Suprapubic skin (tissue), 4 donors: ENCODE measurements around the gene LMOD1. TPM values are rescaled to one million over a fixed set of nuclear protein-coding genes. Genes with fewer than 3 reads are reported as not detected.

ENCODE experiments used
- DNase-seq, 2 donors: peaks; one replicate each; pipeline ENCODE4 v3.0.0-alpha.2; 2019; ENCODE audit warnings: low spot score in 2 of 2
- H3K27ac ChIP-seq: fragments of 200-600 bp; sonication (generic); one replicate; pipeline ENCODE4 v1.5.1; 2019
- H3K27me3 ChIP-seq: fragments of 200-600 bp; sonication (generic); one replicate; pipeline ENCODE4 v1.5.1; 2019
- H3K36me3 ChIP-seq: fragments of 200-600 bp; sonication (generic); one replicate; pipeline ENCODE4 v1.5.1; 2019
- H3K4me1 ChIP-seq: fragments of 200-600 bp; sonication (generic); one replicate; pipeline ENCODE4 v1.5.1; 2019
- H3K4me3 ChIP-seq: fragments of 200-600 bp; sonication (generic); one replicate; pipeline ENCODE4 v1.5.1; 2019; ENCODE audit warnings: mild to moderate bottlenecking
- H3K9me3 ChIP-seq: fragments of 200-600 bp; sonication (generic); one replicate; pipeline ENCODE4 v1.5.1; 2019
- CTCF ChIP-seq, 2 donors: fragments of 200-600 bp in 1 of 2; fragments of 450-650 bp in 1 of 2; sonication (generic) in 1 of 2; IDR thresholded peaks; one replicate each; pipeline ENCODE4 v1.5.1; 2016 to 2019; ENCODE audit warnings: antibody characterized with exemption in 2 of 2, mild to moderate bottlenecking in 1 of 2, moderate library complexity in 1 of 2
- EP300 ChIP-seq: sonication (generic); formaldehyde crosslinking; IDR thresholded peaks from one replicate; pipeline ENCODE4 v1.6.1; 2017; ENCODE audit warnings: antibody characterized with exemption
- POLR2A ChIP-seq, 2 donors: fragments of 450-650 bp; IDR thresholded peaks; one replicate each; pipeline ENCODE4 v1.6.1; 2017; ENCODE audit warnings: antibody characterized with exemption in 2 of 2, mild to moderate bottlenecking in 2 of 2, moderate library complexity in 2 of 2
- POLR2AphosphoS5 ChIP-seq, 3 donors: sonication (generic); formaldehyde crosslinking; IDR thresholded peaks; one replicate each; pipeline ENCODE4 v1.6.1; 2017; ENCODE audit warnings: antibody characterized with exemption in 3 of 3
- WGBS: methylation state at CpG from one replicate; pipeline ENCODE4 v1.1.5; 2018; 5-methylcytosine and 5-hydroxymethylcytosine counted together
- total RNA-seq, 4 donors: library from RNA; depleted of rRNA; stranded (reverse); fragments of >200 nt; gene quantifications; one replicate each; pipeline ENCODE4 v1.1.0, GENCODE V29; 2016

The LMOD1 gene
- total RNA-seq, 4 donors from 2014 or later = 13.0 to 29.9 (median 18.1) TPM

- 79% methylated on average over 4 of the region's 4 CpGs for WGBS
- Histone ChIP-seq H3K27me3 (no peaks in the 10 kb centered on the region), H3K36me3 (no peaks in the 10 kb centered on the region), H3K4me3 (no peak overlapping the region), H3K4me1 (peaks cover 10% of the 10 kb centered on the region), H3K27ac (no peak overlapping the region), H3K9me3 (no peaks in the 10 kb centered on the region)
- no peak for TF ChIP-seq EP300
- no peak for TF ChIP-seq POLR2A (IDR thresholded peaks at IDR 0.05)
- TF ChIP-seq POLR2AphosphoS5 (IDR thresholded peaks at IDR 0.05) = no peak
- no peak for TF ChIP-seq CTCF (IDR thresholded peaks at IDR 0.05)
- DNase-seq = no peak
Measured at GRCh38 chr1:201911826-201912571, 34.3 kb downstream of the LMOD1 start.

- Histone ChIP-seq H3K4me1 (peaks cover 27% of the 10 kb centered on the region), H3K4me3 (no peak overlapping the region), H3K9me3 (no peaks in the 10 kb centered on the region), H3K27ac (no peak overlapping the region), H3K36me3 (no peaks in the 10 kb centered on the region), H3K27me3 (no peaks in the 10 kb centered on the region)
- DNase-seq = no peak
- WGBS = 100% methylated on average over 4 of the region's 6 CpGs
- no peak for TF ChIP-seq POLR2A (IDR thresholded peaks at IDR 0.05)
- TF ChIP-seq POLR2AphosphoS5 (IDR thresholded peaks at IDR 0.05) = no peak
- no peak for TF ChIP-seq EP300
- no peak for TF ChIP-seq CTCF (IDR thresholded peaks at IDR 0.05)
Measured at GRCh38 chr1:201907621-201908020, 38.7 kb downstream of the LMOD1 start.

GRCh38 chr1:201906336-201906735 lies 40.0 kb downstream of the LMOD1 start:
- peaks cover 28% of the 10 kb centered on the region for H3K4me1 ChIP-seq
- WGBS = 73% methylated on average over 3 of the region's 3 CpGs

GRCh38 chr1:201905234-201905890 lies 41.0 kb downstream of the LMOD1 start:
- TF ChIP-seq POLR2A (IDR thresholded peaks at IDR 0.05) (no peak), EP300 (no peak), POLR2AphosphoS5 (IDR thresholded peaks at IDR 0.05) (no peak), CTCF (IDR thresholded peaks at IDR 0.05) (no peak)
- Histone ChIP-seq H3K4me1 (peaks cover 28% of the 10 kb centered on the region), H3K9me3 (no peaks in the 10 kb centered on the region), H3K27ac (peak overlapping the region; percentile 66), H3K4me3 (no peak overlapping the region), H3K27me3 (no peaks in the 10 kb centered on the region), H3K36me3 (no peaks in the 10 kb centered on the region)
- WGBS = 27% methylated on average over 4 of the region's 6 CpGs
- DNase-seq = no peak

More at GRCh38 chr1:201906336-201906735, 40.0 kb downstream of the LMOD1 start:
- no peak overlapping the region for H3K4me3 ChIP-seq
- no peaks in the 10 kb centered on the region for H3K9me3 ChIP-seq
- H3K27ac ChIP-seq = peak overlapping the region; percentile 48
- H3K27me3 ChIP-seq = no peaks in the 10 kb centered on the region
- H3K36me3 ChIP-seq = no peaks in the 10 kb centered on the region
- TF ChIP-seq POLR2A (IDR thresholded peaks at IDR 0.05) (no peak), POLR2AphosphoS5 (IDR thresholded peaks at IDR 0.05) (no peak), EP300 (no peak), CTCF (IDR thresholded peaks at IDR 0.05) (no peak)
- DNase-seq = no peak

- no peaks in the 10 kb centered on the region for H3K36me3 ChIP-seq
- TF ChIP-seq EP300 (no peak), POLR2AphosphoS5 (IDR thresholded peaks at IDR 0.05) (no peak), POLR2A (IDR thresholded peaks at IDR 0.05) (no peak), CTCF (IDR thresholded peaks at IDR 0.05) (no peak)
- H3K27ac ChIP-seq = peak overlapping the region; percentile 66
- H3K4me1 ChIP-seq = peaks cover 28% of the 10 kb centered on the region
- no peaks in the 10 kb centered on the region for H3K27me3 ChIP-seq
- H3K9me3 ChIP-seq = no peaks in the 10 kb centered on the region
- 10% methylated on average over 6 of the region's 6 CpGs for WGBS
- DNase-seq = no peak
- no peak overlapping the region for H3K4me3 ChIP-seq
Measured at GRCh38 chr1:201904579-201904978, 41.8 kb downstream of the LMOD1 start.
